Adrenal gland (tissue), 12 donors: ENCODE measurements around the gene RRAD. TPM values are rescaled to one million over a fixed set of nuclear protein-coding genes. Genes with fewer than 3 reads are reported as not detected.

Experiments
- DNase-seq, 7 donors: peaks; one replicate each; pipeline ENCODE4 v3.0.0-alpha.2; 2019 to 2020
- H3K27ac ChIP-seq, 5 donors: fragments of 200-600 bp; sonication (generic) in 4 of 5; 1 replicate in 3 of 5; 2 replicates in 2 of 5; pipeline versions ENCODE4 v1.5.1 to v1.8.0; 2016 to 2020; ENCODE audit warnings: mild to moderate bottlenecking in 1 of 5
- H3K27me3 ChIP-seq: fragments of 200-600 bp; 2 replicates; pipeline ENCODE4 v1.8.0; 2021
- H3K36me3 ChIP-seq, 2 donors: fragments of 200-600 bp; replicated peaks in 1 of 2; 1 replicate in 1 of 2; 2 replicates in 1 of 2; pipeline versions ENCODE4 v1.5.1 to v1.8.0; 2018 to 2022
- H3K4me1 ChIP-seq, 2 donors: fragments of 200-600 bp; replicated peaks in 1 of 2; 1 replicate in 1 of 2; 2 replicates in 1 of 2; pipeline versions ENCODE4 v1.5.1 to v1.8.0; 2018 to 2021
- H3K4me3 ChIP-seq, 4 donors: fragments of 200-600 bp; sonication (generic) in 3 of 4; one replicate each; pipeline ENCODE4 v1.5.1; 2016 to 2018
- H3K9me3 ChIP-seq, 3 donors: fragments of 200-600 bp; sonication (generic) in 1 of 3; replicated peaks in 1 of 3; 1 replicate in 2 of 3; 2 replicates in 1 of 3; pipeline versions ENCODE4 v1.5.1 to v1.8.0; 2016 to 2021
- POLR2A ChIP-seq, 2 donors: fragments of 450-650 bp; IDR thresholded peaks; one replicate each; pipeline ENCODE4 v1.6.1; 2017; ENCODE audit warnings: antibody characterized with exemption in 2 of 2, mild to moderate bottlenecking in 2 of 2, moderate library complexity in 1 of 2
- WGBS, 4 donors: extraction: QIAGEN DNeasy Blood & Tissue Kit in 2 of 4; methylation state at CpG; one replicate each; pipeline versions ENCODE4 v1.1.5 to v1.1.7; 2013 to 2017; 5-methylcytosine and 5-hydroxymethylcytosine counted together
- intact Hi-C, 2 donors: fragments of 100-400 bp; cut with DNase I; formaldehyde crosslinking; loops; one replicate each; pipeline versions ENCODE4 v1.14.1 to v1.15.0; 2022 to 2023
- polyA plus RNA-seq, 3 donors: library from polyadenylated mRNA; stranded (reverse); fragments of 200-250 nt in 2 of 3; fragments of 350-450 nt in 1 of 3; fragmentation: Illumina TruSeq in 1 of 3; extraction: RNeasy Lipid Tissue Mini Kit (QIAGEN cat#74804) in 1 of 3; gene quantifications; one replicate each; pipeline ENCODE4 v1.2.3, GENCODE V29; 2013 to 2014
- total RNA-seq, 9 donors: library from RNA; depleted of rRNA in 4 of 9; stranded (reverse); fragments of >200 nt in 4 of 9; fragments of 120-200 nt in 1 of 9; fragmentation: NEBNext Ultra II Directional in 1 of 9; extraction: Animal tissue kit (Norgen Biotek cat#: 25700) in 1 of 9; gene quantifications; one replicate each; pipeline versions ENCODE4 v1.1.0 to v1.2.4, GENCODE V29; 2013 to 2023
- TF ChIP-seq, protein P1 (sequence below), 6 experiments: fragments of 450-650 bp in 4 of 6; fragments of 200-600 bp in 2 of 6; sonication (generic) in 1 of 6; IDR thresholded peaks; 1 replicate in 5 of 6; 2 replicates in 1 of 6; pipeline versions ENCODE4 v1.5.1 to v1.8.0; 2016 to 2021; ENCODE audit warnings: antibody characterized with exemption in 6 of 6, mild to moderate bottlenecking in 2 of 6, moderate library complexity in 1 of 6
- donor health status: healthy with polysubstance abuse.
- donor health status: Bipolar disorder and iron deficiency.
- donor health status: DM: yes; HTN: yes; CAD: no.
- donor health status: DM: no; HTN: no; CAD: no.
- donor health status: DM: no; HTN: no; CAD: no.
- donor health status: DM: yes; HTN: yes; CAD: no.

Gene RRAD
- total and polyA plus RNA-seq, 12 donors, result 0.22 to 52.5 (median 13.0) TPM

DNA sequence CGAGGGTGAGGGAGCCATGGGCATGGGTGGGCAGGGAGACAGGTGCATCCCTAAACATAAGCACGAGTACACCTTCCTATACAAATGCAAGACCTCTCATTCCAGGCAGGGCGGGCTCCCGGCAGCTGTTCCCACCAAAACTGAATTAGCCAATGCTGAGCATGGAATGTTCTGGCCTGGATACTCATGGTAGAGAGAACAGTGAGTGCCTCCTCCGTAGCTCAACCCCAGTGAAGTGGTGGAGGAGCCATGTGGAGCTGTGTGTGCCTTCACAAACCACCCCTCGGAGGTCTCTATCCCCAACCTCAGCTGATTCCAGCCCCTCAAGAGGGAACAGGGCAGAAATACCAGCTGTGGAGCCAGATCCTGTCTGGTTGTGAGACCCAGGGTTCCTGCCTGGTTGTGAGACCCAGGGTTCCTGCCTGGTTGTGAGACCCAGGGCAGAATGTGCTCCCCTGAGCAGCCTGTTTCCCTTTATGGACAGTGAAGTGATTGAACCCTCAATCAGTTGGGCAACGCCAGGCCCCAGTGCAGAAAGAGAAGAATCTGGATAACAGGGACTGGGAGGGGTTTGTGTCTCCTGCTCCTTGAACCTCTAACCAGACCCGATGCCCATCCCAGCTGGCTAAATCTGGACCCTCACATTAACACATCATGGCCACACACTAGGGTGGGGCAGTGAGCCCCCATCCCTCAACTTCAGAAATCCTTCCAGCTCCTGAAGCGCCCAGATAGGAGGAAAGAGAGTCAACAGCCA is 4.2 kb downstream of the RRAD start:
- Histone ChIP-seq H3K4me3 (no peak overlapping the region), H3K27me3 (no peaks in the 10 kb centered on the region), H3K27ac (no peak overlapping the region), H3K4me1 (peaks cover 16 to 17% of the 10 kb centered on the region in 2 donors), H3K9me3 (no peaks in the 10 kb centered on the region), H3K36me3 (no peaks in the 10 kb centered on the region)
- intact Hi-C loops, result no loop called here
- no peak for DNase-seq
- TF ChIP-seq POLR2A (IDR thresholded peaks at IDR 0.05), result no peak
- TF ChIP-seq, protein P1, sequence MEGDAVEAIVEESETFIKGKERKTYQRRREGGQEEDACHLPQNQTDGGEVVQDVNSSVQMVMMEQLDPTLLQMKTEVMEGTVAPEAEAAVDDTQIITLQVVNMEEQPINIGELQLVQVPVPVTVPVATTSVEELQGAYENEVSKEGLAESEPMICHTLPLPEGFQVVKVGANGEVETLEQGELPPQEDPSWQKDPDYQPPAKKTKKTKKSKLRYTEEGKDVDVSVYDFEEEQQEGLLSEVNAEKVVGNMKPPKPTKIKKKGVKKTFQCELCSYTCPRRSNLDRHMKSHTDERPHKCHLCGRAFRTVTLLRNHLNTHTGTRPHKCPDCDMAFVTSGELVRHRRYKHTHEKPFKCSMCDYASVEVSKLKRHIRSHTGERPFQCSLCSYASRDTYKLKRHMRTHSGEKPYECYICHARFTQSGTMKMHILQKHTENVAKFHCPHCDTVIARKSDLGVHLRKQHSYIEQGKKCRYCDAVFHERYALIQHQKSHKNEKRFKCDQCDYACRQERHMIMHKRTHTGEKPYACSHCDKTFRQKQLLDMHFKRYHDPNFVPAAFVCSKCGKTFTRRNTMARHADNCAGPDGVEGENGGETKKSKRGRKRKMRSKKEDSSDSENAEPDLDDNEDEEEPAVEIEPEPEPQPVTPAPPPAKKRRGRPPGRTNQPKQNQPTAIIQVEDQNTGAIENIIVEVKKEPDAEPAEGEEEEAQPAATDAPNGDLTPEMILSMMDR (IDR thresholded peaks at IDR 0.05), result no peak
- 76 to 87% (median 82%) methylated on average over 6 to 9 of the region's 9 CpGs for WGBS, 4 donors

DNA sequence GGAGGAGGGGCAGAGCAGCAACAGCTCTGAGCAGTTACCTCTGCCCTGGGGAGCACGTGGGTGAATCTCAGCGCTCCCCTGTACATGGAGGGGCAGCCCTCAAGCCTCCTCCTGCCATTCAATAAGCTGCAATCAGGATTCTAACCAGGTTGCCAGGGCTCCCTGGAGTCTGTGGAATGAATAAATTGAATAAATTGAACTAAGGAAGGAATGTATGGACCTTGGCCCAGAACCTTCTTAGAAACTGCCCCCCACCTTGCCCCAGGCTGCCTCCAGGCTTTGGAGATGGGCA is 5.1 kb downstream of the RRAD start:
- no peaks in the 10 kb centered on the region for H3K27me3 ChIP-seq
- no peaks in the 10 kb centered on the region for H3K36me3 ChIP-seq
- intact Hi-C loops, result no loop called here
- TF ChIP-seq, protein P1 (IDR thresholded peaks at IDR 0.05), result no peak
- no peak for TF ChIP-seq POLR2A (IDR thresholded peaks at IDR 0.05)
- 66 to 75% (median 70%) methylated on average over 2 of the region's 2 CpGs; no CpG with 5 or more reads in 1 of the 4 donors for WGBS, 4 donors
- H3K27ac ChIP-seq, result no peak overlapping the region
- no peak overlapping the region for H3K4me3 ChIP-seq
- H3K9me3 ChIP-seq, result no peaks in the 10 kb centered on the region
- H3K4me1 ChIP-seq, result peaks cover 7 to 8% of the 10 kb centered on the region in 2 donors
- no peak for DNase-seq

DNA sequence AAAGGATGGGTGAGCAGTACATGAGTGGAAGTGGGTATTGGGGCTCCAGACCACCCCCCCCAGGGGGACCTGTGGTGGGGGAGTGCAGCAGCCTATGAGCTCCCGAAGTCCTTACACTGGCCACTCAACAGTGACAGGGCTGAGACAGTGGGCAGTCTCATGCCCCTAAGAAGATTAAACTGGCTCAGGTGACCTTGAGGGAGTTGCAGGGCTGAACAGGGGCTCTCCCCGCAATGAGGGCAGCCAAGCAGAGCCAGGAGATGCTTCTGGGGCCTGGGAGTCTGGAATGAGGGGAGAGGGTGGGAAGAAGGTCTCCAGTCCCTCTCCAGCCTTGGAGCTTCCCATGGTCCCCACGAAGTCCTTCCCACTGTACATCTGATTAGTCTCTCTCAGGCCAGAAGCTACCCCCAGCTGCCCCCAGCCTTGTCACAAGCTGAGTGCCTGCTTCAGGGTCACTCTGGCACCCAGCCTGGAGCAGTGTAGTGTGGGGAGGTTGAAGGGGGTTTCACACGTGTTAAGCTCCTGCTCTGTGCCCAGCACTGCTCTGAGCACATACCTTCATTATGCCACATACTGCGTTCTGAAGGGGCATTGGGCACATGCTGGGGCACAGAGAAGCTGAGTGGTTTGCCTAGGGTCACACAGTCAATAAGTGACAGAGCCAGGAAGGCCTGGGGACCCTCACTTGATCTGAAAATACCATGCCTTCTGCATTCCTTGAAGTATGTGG is 5.6 kb downstream of the RRAD start:
- Histone ChIP-seq H3K36me3 (no peaks in the 10 kb centered on the region), H3K4me1 (peaks cover 4 to 6% of the 10 kb centered on the region in 2 donors), H3K9me3 (no peaks in the 10 kb centered on the region), H3K27me3 (no peaks in the 10 kb centered on the region), H3K4me3 (no peak overlapping the region), H3K27ac (no peak overlapping the region)
- DNase-seq, result no peak
- 46 to 62% (median 58%) methylated on average over 4 to 5 of the region's 5 CpGs for WGBS, 4 donors
- intact Hi-C loops, result no loop called here
- no peak for TF ChIP-seq POLR2A (IDR thresholded peaks at IDR 0.05)
- TF ChIP-seq, protein P1 (IDR thresholded peaks at IDR 0.05), result no peak

DNA sequence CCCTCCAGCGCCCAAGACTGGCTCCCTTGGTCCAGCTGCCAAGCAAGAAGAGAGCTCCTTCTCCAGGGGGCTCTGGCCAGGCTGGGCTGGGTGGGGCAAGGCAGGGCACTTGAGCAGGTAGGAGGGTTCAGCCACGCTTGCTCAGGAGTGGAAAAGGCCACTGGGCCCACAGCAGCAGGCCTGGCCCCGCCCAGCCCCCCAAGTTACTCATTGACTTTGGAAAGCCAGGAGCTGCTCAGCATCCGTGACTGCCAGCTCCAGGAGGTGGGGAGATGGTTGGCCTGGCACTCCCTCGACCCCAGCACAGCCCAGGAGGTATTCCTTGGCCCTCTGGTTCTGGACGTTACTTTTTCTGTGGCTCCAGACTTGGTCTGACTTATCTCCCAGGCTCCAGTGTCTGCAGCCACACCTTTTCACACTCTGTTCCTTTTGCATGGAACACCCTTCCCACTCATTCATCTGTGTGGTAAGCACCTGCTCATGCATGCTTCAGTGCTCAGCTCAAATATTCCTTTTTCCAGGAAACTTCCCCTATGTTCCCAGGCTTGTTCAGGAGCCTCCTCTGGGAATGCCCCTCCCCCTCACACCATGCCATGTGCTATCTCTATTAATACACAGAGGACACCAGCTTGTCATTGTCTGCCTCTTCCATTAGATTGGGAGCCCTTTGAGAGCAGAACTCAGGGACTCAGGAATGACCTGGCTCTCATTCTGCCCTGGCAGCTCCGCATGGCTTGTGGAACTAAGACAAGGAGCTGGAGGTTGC is 6.3 kb downstream of the RRAD start, which contains the start of gene CDH16:
Gene CDH16 (minus strand): TSS at position 83 of the 766 bp plus-strand sequence. CDS start 820 bp downstream, outside the sequence.
- Histone ChIP-seq H3K27me3 (no peaks in the 10 kb centered on the region), H3K4me3 (no peak within 1 kb of the TSS), H3K36me3 (no peaks in the 10 kb centered on the region), H3K9me3 (no peaks in the 10 kb centered on the region), H3K4me1 (peaks cover 4 to 6% of the 10 kb centered on the region in 2 donors), H3K27ac (no peak within 1 kb of the TSS)
- TF ChIP-seq POLR2A (IDR thresholded peaks at IDR 0.05), result no peak
- TF ChIP-seq, protein P1 (IDR thresholded peaks at IDR 0.05), result no peak
- 64 to 78% (median 75%) methylated on average over 5 to 7 of the region's 7 CpGs for WGBS, 4 donors
- intact Hi-C loops, result no loop called here
- no peak for DNase-seq
